Activated naive CD4-positive, alpha-beta T cell treated with anti-CD3 and anti-CD28 coated beads, Interleukin-2, amount 50 U/mL, for 24 hours (primary cell): ENCODE measurements around the gene HAUS6.
A peak's percentile ranks its signal among the peaks of the same experiment; 100 is the strongest.
"Not testable (repeated sequence)": the region's sequence is repeated elsewhere in the genome, so short reads cannot be mapped to it uniquely, and the experiment has no call there.

Source experiments
- H3K27ac Mint-ChIP-seq: one replicate; pipeline ENCODE4 v1.8.0; 2021; ENCODE audit warnings: mild to moderate bottlenecking, mixed read lengths
- H3K27me3 Mint-ChIP-seq: one replicate; pipeline ENCODE4 v1.8.0; 2021; ENCODE audit warnings: mixed read lengths
- H3K36me3 Mint-ChIP-seq: one replicate; pipeline ENCODE4 v1.8.0; 2021; ENCODE audit warnings: mixed read lengths
- H3K4me1 Mint-ChIP-seq: one replicate; pipeline ENCODE4 v1.8.0; 2021; ENCODE audit warnings: mixed read lengths
- H3K4me3 Mint-ChIP-seq: one replicate; pipeline ENCODE4 v1.8.0; 2021; ENCODE audit warnings: mild to moderate bottlenecking, mixed read lengths
- H3K9me3 Mint-ChIP-seq: one replicate; pipeline ENCODE4 v1.8.0; 2021; ENCODE audit warnings: mixed read lengths

Gene HAUS6, protein sequence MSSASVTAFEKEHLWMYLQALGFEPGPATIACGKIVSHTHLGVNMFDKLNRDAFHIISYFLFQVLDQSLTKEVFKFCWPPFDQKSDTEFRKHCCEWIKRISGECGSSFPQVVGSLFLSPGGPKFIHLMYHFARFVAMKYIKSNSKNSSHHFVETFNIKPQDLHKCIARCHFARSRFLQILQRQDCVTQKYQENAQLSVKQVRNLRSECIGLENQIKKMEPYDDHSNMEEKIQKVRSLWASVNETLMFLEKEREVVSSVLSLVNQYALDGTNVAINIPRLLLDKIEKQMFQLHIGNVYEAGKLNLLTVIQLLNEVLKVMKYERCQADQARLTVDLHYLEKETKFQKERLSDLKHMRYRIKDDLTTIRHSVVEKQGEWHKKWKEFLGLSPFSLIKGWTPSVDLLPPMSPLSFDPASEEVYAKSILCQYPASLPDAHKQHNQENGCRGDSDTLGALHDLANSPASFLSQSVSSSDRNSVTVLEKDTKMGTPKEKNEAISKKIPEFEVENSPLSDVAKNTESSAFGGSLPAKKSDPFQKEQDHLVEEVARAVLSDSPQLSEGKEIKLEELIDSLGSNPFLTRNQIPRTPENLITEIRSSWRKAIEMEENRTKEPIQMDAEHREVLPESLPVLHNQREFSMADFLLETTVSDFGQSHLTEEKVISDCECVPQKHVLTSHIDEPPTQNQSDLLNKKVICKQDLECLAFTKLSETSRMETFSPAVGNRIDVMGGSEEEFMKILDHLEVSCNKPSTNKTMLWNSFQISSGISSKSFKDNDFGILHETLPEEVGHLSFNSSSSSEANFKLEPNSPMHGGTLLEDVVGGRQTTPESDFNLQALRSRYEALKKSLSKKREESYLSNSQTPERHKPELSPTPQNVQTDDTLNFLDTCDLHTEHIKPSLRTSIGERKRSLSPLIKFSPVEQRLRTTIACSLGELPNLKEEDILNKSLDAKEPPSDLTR

DNA sequence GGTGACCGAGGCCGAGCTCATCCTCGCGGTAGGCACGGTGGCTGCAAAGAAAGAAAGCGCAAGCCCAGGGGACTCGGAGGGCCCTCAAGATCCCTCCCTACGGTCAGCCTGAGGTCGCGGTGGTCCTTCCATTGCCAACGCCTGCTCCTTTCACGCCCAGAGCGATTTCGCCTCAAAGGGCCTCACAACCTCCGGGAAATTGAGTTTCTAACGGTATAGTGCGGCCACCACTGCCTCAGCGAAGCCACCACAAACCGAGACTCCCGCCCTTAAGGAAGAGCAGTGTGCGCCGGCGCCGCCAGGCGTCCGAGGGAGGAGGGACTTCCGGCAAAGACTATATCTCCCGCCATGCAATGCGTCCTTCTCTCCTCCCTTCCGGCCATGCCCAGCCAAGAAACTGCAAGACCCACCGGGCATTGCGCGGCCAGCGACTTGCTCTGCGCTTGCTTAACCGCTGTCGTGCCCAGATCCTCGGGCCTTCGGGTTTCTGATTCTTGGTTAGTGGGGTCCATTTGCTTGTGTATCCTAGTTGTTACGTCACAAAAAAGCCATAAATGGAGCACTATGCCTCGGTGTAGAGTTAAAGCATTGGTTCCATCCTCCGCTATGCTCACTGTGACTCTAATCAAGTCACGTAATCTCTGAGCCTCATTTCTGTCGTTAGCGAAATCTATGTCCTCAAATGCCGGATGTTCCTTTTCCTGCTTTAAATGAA is at the start of gene HAUS6:
TSS of gene HAUS6 (minus strand) at position 274 of the 715 bp plus-strand sequence. CDS start at position 21, 253 bp downstream.
- H3K36me3 Mint-ChIP-seq = peaks cover 5% of the 10 kb centered on the region
- peak within 1 kb of the TSS; percentile 93 for H3K27ac Mint-ChIP-seq

DNA sequence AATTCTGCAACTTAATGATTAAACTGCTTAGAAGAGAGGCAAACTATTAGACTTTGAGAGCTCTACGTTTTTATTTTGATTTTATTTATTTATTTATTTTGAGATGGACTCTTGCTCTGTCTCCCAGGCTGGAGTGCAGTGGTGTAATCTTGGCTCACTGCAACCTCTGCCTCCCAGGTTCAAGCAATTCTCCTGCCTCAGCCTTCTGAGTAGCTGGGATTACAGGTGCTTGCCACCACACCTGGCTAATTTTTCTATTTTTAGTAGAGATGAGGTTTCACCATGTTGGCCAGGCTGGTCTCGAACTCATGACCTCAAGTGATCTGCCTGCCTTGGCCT is 49.4 kb upstream of the HAUS6 start:
- H3K4me1 Mint-ChIP-seq = peaks cover 27% of the 10 kb centered on the region
- not testable (repeated sequence) for H3K4me3 Mint-ChIP-seq, H3K9me3 Mint-ChIP-seq, H3K36me3 Mint-ChIP-seq, H3K27ac Mint-ChIP-seq, H3K27me3 Mint-ChIP-seq

More for the DNA sequence above, at the start of gene HAUS6:
- Mint-ChIP-seq H3K4me1 (peaks cover 24% of the 10 kb centered on the region), H3K4me3 (peak within 1 kb of the TSS; percentile 97), H3K27me3 (no peaks in the 10 kb centered on the region), H3K9me3 (no peaks in the 10 kb centered on the region)

DNA sequence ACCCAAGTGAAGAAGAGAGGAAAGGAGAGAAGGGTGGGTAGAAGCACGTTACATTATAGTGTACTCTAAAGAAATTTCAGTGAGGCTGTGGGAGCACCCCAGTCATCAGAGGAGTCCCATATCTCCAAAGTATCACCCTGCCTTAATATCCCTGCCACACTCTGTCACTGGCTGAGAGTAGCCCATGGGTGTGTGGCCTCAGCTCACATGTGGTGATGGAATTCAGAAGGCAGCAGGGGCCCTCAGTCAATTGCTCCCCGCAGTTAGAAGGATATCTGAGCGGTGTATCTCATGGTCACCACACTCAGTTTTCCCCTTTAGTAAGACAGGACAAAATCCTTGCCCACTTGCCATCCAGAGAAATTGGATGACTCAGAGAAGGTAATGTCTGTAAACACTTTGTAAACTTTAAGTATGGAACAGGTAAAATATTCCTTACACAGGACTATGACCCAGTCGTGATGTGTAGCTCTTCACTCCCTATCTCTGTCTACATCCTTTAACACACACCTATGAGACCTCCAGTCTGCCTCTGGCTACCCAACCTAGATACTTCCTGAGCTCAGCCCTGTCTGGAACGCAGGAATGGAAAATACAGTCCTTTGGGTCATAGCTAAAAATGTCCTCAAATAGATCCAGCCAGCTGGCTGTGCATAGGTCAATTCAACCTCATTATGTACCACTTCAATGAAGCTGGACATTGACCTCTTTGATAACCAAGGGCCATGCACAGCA is 48.9 kb upstream of the HAUS6 start:
- no peaks in the 10 kb centered on the region for H3K36me3 Mint-ChIP-seq
- no peak overlapping the region for H3K4me3 Mint-ChIP-seq
- H3K27me3 Mint-ChIP-seq = no peaks in the 10 kb centered on the region

DNA sequence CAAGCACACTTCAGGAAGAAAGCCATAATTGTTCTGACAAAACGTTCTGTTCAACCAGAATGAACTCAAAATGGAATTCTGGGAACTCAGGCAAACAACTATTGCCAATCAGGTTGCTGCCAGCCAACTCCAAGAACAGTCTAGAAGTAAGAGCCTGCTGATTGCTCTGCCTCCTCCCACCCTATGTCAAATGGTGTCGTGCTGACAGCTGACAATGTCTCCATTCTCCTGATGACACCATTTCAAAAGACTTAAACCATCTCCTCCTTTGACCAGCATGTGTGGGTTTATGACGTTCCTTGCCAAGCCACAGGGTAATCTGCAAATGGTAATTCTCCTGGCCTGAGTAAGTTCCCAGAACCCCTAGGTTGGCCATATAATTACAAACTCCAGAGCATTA is 46.5 kb upstream of the HAUS6 start:
- Mint-ChIP-seq H3K27me3 (no peaks in the 10 kb centered on the region), H3K36me3 (no peaks in the 10 kb centered on the region), H3K4me1 (peaks cover 6% of the 10 kb centered on the region), H3K4me3 (no peak overlapping the region), H3K9me3 (no peaks in the 10 kb centered on the region), H3K27ac (no peak overlapping the region)

More for the DNA sequence above, 48.9 kb upstream of the HAUS6 start:
- H3K27ac Mint-ChIP-seq = no peak overlapping the region
- H3K4me1 Mint-ChIP-seq = peaks cover 26% of the 10 kb centered on the region
- no peaks in the 10 kb centered on the region for H3K9me3 Mint-ChIP-seq

DNA sequence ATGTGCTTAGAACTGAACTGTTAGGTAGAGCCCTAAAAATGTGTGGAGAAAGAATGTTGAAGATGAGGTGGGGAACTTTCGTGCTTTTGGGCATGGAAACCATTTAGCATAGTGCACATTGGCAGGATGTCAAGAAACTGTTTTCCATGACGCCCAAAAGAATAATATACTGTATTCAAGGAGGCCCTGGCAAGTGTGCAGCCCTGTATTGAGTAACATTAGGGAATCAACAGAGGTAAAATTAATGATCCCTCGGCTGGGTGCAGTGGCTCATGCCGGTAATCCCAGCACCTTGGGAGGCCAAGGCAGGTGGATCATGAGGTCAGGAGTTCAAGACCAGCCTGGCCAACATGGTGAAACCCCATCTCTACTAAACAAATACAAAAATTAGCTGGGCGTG is 45.5 kb upstream of the HAUS6 start:
- Mint-ChIP-seq H3K4me1 (no peaks in the 10 kb centered on the region), H3K36me3 (no peaks in the 10 kb centered on the region), H3K27ac (no peak overlapping the region), H3K4me3 (no peak overlapping the region), H3K27me3 (no peaks in the 10 kb centered on the region), H3K9me3 (no peaks in the 10 kb centered on the region)

DNA sequence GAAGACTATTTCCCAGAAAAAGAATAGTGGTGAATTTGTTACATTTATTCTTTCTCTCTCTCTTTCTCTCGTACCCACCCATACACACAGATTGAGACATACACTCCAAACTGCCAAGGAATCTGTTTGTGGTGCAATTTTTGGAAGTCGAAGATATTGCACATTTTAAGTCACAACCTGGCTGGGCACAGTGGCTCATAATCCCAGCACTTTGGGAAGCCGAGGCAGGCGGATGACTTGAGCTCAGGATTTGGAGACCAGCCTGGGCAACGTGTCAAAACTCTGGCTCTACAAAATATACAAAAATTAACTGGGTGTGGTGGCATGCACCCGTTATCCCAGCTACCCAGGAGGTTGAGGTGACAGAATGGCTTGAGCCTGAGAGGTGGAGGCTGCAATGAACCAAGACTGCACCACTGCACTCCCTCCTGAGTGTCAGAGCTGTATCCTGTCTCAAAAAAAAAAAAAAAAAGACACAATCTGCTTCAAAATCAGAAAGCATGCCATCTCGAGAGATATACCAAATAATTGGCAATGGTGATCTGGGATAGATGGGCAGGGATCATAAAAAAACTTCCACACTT is 43.8 kb upstream of the HAUS6 start:
- Mint-ChIP-seq H3K9me3 (no peaks in the 10 kb centered on the region), H3K36me3 (no peaks in the 10 kb centered on the region), H3K4me1 (no peaks in the 10 kb centered on the region), H3K4me3 (no peak overlapping the region), H3K27me3 (no peaks in the 10 kb centered on the region), H3K27ac (no peak overlapping the region)

DNA sequence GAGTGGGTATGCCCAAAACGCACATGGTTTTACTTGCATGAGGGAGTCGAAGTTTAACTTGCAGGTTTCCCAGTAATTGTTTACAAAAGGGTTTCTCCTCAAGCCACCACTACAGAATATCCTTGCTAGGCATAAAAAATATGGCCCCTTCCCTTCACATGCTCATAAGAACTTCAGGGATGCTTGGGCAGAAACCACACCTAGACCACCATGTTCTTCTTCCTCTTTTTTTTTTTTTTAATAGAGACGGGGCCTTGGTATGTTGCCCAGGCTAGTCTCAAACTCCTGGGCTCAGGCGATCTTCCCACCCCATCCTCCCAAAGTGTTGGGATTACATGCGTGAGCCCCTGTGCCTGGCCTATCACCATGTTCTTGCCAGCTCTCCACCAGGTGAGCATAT is 43.2 kb upstream of the HAUS6 start:
- H3K27me3 Mint-ChIP-seq = no peaks in the 10 kb centered on the region
- H3K4me3 Mint-ChIP-seq = no peak overlapping the region
- H3K27ac Mint-ChIP-seq = no peak overlapping the region
- no peaks in the 10 kb centered on the region for H3K36me3 Mint-ChIP-seq
- H3K9me3 Mint-ChIP-seq = no peaks in the 10 kb centered on the region
- no peaks in the 10 kb centered on the region for H3K4me1 Mint-ChIP-seq

DNA sequence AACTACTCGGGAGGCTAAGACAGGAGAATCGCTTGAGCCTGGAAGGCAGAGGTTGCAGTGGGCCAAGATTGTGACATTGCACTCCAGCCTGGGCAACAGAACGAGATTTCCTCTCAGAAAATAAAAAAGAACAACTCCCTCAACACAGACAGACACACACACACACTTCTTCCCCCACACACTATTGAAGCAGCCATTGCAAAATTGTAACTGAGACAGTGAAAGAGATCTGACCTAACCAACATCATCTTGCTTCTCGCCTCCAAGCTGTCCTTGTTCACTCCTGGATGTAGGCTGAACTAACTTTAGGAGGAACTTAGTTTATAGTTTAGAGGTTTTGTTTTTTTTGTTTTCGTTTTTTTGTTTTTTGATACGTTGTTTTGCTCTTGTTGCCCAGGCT is 37.6 kb upstream of the HAUS6 start:
- Mint-ChIP-seq H3K36me3 (no peaks in the 10 kb centered on the region), H3K27ac (no peak overlapping the region), H3K4me1 (peaks cover 10% of the 10 kb centered on the region), H3K9me3 (no peaks in the 10 kb centered on the region), H3K27me3 (no peaks in the 10 kb centered on the region), H3K4me3 (no peak overlapping the region)

DNA sequence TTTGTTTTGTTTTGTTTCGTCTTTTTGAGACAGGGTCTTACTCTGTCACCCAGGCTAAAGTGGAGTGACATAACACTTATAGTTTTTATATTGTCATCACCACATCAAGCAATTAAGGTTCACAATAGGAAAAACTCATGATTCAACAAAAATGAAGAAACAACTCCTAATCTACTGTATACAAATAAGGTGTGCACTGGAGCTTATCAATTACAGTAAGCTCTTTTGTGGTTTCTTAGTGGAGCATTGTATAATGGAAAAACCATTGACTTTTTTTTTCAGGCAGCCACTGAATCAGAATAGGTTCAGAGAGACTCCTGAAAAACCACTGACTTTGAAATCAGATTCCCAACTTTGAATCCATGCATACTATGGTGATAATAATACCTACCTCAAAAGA is 35.4 kb upstream of the HAUS6 start:
- H3K36me3 Mint-ChIP-seq = no peaks in the 10 kb centered on the region
- H3K27ac Mint-ChIP-seq = peak overlapping the region; percentile 35
- H3K9me3 Mint-ChIP-seq = no peaks in the 10 kb centered on the region
- peaks cover 10% of the 10 kb centered on the region for H3K4me1 Mint-ChIP-seq
- H3K27me3 Mint-ChIP-seq = no peaks in the 10 kb centered on the region
- no peak overlapping the region for H3K4me3 Mint-ChIP-seq

DNA sequence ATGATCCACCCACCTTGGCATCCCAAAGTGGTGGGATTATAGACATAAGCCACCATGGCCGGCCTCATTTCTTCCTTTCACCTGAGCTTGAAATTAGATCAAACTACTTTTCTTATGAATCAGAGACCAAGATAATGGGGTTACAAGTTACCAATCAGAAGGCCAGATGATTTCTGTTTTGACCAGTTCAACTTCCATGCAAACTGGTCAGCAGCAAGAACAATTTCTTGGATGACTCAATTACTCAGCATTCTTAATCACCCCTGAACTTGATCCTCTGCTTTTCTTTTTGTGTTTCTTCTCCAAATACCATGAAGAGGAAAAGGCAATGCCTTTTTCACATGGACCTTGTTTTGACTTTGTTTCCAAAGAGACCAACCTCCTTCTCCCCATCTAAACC is 34.6 kb upstream of the HAUS6 start:
- no peaks in the 10 kb centered on the region for H3K9me3 Mint-ChIP-seq
- H3K27ac Mint-ChIP-seq = no peak overlapping the region
- H3K4me3 Mint-ChIP-seq = no peak overlapping the region
- no peaks in the 10 kb centered on the region for H3K36me3 Mint-ChIP-seq
- H3K27me3 Mint-ChIP-seq = no peaks in the 10 kb centered on the region
- H3K4me1 Mint-ChIP-seq = peaks cover 10% of the 10 kb centered on the region

DNA sequence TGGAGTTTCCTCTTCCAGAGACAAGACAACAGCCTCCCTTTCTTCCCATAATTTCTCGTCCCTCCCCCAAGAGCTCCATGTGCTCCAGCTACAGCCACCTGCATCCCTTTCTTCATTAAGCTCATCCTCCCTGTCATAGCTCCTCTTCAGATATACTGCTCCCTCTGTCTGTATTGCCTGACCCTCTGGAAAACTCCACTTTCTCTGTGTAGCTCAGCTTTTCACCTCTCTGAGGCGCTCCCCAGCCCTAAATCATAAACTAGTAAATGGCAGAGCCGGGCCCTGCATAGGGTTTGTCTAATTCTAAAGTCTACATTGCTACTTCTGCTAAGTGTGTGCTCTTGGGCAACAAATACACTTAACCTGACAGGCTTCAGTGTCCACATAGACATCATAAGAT is 33.4 kb upstream of the HAUS6 start:
- no peaks in the 10 kb centered on the region for H3K9me3 Mint-ChIP-seq
- H3K4me3 Mint-ChIP-seq = no peak overlapping the region
- no peaks in the 10 kb centered on the region for H3K36me3 Mint-ChIP-seq
- H3K27me3 Mint-ChIP-seq = no peaks in the 10 kb centered on the region
- H3K27ac Mint-ChIP-seq = no peak overlapping the region
- peaks cover 10% of the 10 kb centered on the region for H3K4me1 Mint-ChIP-seq

DNA sequence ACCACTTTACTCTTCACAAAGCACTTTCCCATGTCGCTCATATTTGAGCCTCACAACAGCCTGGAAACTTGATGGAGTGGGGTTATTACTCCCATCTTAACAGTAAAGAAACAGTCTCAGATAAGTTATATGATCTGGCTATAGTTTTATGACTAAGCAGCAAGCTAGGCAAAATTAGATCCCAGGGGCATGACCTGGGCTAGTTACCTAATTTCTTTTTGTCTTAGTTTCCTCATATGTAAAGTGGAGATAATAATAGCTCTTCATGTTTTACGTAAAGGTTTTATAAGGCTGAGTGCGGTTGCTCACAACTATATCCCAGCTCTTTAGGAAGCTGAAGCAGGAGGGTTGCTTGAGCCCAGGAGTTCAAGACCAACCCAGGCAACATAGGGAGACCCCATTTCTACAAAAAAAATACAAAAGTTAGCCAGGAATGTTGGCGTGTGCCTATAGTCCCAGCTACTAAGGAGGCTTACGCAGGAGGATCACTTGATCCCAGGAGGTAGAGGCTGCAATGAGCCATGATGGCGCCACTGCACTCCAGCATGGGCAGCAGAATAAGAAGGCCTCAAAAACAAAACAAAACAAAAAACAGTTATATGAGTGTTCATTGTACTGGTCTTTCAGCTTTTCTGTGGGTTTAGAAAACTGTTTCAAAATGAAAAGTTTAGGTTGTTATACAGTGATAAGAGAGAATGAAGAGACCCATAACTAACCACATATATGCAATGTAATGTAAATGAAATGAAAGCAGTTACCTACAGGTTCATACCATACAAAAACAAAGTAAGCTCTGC is 31.0 kb upstream of the HAUS6 start:
- no peaks in the 10 kb centered on the region for H3K27me3 Mint-ChIP-seq
- no peak overlapping the region for H3K4me3 Mint-ChIP-seq

DNA sequence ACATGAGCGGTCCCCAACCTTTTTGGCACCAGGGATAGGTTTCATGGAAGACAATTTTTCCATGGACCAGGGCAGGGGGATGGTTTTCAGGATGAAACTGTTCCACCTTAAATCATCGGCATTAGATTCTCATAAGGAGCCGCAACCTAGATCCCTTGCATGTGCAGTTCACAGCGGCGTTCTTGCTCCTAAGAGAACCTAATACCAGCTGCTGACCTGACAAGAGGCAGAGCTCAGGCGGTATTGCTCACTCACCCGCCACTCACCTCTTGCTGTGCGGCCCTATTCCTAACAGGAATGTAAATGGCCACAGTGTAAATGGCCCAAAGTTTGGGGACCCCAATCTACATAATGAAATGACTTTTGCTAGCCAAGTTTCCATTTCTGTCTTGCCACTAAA is 27.7 kb upstream of the HAUS6 start:
- Mint-ChIP-seq H3K27me3 (no peaks in the 10 kb centered on the region), H3K27ac (peak overlapping the region; percentile 84), H3K4me1 (peaks cover 35% of the 10 kb centered on the region), H3K36me3 (no peaks in the 10 kb centered on the region), H3K9me3 (no peaks in the 10 kb centered on the region), H3K4me3 (no peak overlapping the region)

More for the DNA sequence above, 31.0 kb upstream of the HAUS6 start:
- H3K36me3 Mint-ChIP-seq = no peaks in the 10 kb centered on the region
- no peaks in the 10 kb centered on the region for H3K9me3 Mint-ChIP-seq
- H3K27ac Mint-ChIP-seq = no peak overlapping the region
- peaks cover 23% of the 10 kb centered on the region for H3K4me1 Mint-ChIP-seq

DNA sequence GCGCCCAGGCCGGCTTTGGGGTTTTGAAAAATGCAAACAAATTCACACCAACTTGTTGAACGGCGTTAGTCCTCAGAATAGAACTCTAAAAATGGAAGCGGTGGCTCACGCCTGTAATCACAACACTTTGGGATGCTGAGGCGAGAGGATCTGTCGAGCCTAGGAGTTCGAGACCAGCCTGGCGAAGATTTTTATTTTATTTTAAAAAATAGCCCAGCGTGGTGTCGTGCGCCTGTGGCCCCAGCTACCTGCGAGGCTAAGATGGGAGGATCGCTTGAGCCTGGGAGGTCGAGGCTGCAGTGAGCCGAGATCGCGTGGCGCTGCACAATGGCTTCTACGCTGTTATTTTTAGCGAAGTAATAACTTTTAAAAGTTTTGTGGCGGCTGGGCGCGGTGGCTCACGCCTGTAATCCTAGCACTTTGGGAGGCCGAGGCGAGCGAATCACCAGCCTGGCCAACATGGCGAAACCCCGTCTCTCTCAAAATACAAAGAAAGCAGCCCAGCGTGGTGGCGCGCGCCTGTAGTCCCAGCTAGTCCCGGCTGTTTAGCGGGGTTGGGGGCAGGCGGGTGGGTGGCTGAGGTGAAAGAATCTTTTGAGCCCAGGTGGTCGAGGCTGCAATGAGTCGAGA is 25.3 kb upstream of the HAUS6 start:
- H3K4me3 Mint-ChIP-seq = peak overlapping the region; percentile 89
- H3K36me3 Mint-ChIP-seq = no peaks in the 10 kb centered on the region
- H3K27ac Mint-ChIP-seq = peak overlapping the region; percentile 90
- no peaks in the 10 kb centered on the region for H3K9me3 Mint-ChIP-seq
- peaks cover 57% of the 10 kb centered on the region for H3K4me1 Mint-ChIP-seq
- H3K27me3 Mint-ChIP-seq = no peaks in the 10 kb centered on the region
